ENCODE data around the gene CDK15.

Gene CDK15

DNA sequence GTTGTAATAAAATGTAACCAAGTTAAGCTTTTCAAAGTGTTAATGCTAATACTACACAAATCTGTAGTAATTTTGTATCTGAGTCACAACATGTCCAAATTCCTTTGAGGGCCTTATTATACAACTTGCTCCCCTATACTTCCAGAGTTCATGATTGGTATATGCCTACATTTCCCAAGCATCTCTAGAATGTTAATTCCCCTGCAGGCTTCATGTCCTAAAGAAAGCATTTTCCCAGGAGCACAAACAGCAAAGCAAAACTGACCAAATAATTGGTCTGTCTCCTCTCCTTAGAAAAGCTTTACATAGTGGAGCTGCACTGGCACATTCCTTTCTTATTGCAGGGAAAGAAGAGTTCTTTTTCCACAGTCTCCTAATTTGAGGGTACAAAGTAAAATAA lies 29.3 kb upstream of the CDK15 start:
- H3K9me3 ChIP-seq (replicated peaks; ENCODE audit: low read length) = no peaks in the 10 kb centered on the region
- H3K36me3 ChIP-seq (ENCODE audit: insufficient read depth, low read length) = no peaks in the 10 kb centered on the region
- H3K4me3 ChIP-seq (ENCODE audit: low read length) = no peak overlapping the region
- H3K4me2 ChIP-seq (ENCODE audit: low read length) = no peak overlapping the region
- H3K9ac ChIP-seq (ENCODE audit: low read depth, low read length) = no peak overlapping the region
- H3K27me3 ChIP-seq (ENCODE audit: control insufficient read depth, insufficient read depth, low read length) = no peaks in the 10 kb centered on the region
- H3K4me1 ChIP-seq (ENCODE audit: control insufficient read depth, insufficient read depth, low read length) = peaks cover 42% of the 10 kb centered on the region

DNA sequence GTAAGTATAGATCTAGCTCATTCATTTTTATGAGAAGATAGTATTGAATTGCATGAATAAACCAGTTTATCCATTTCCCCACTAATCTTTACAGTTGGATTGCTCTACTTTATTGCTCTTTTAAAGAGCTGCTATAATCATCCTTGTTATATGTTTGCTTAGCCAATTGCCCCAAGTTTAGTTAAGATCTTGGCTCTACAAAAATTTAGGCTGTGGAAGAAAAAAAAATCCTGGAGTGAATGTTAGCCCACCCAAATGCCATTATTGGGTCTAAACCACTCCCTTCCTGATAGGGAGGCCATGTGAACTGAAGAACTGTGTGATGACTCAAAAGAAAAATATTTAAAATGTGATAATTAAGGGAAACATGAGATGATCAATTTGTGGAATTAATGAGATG lies 28.5 kb upstream of the CDK15 start:
- Histone ChIP-seq H3K4me1 (ENCODE audit: control insufficient read depth, insufficient read depth, low read length) (peaks cover 42% of the 10 kb centered on the region), H3K27me3 (ENCODE audit: control insufficient read depth, insufficient read depth, low read length) (no peaks in the 10 kb centered on the region), H3K36me3 (ENCODE audit: insufficient read depth, low read length) (no peaks in the 10 kb centered on the region), H3K9me3 (replicated peaks; ENCODE audit: low read length) (no peaks in the 10 kb centered on the region), H3K4me3 (ENCODE audit: low read length) (no peak overlapping the region), H3K9ac (ENCODE audit: low read depth, low read length) (no peak overlapping the region), H3K4me2 (ENCODE audit: low read length) (peak overlapping the region; percentile 94)

DNA sequence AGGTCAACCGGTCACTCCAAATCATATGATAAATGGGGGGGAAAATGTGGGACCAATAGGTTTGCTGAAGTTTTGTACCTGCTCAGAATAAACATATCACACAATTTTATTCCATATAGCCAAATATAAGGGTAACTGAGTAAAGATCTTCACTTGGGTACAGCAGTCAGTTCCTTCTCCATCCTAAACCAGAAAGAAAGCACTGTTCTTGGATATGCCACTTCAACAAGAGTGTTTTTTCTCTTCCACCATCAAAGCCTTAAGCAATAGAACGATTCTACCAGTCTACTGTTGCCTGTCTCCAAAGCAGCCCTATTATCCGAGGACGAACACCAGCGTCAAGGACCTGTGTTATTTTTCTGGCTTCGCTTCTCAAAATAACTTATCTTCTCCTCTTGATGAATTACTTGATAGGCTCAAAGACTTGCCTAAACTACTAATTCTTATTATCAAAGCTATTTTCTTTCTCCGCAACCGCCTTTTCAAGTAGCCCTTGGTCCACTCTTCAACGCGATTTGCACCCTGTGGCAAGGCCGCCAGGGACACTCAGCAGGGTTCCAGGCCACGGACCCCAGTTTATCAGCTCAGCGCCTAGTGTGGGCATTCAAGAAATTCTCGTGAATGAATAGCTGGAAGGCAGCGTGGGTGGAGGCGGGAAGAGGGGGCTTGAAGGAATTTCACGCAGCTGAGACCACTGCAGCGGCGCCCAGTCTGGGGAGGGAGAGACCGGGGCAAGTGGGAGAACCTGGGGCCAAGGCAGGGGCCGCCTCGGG lies 26.2 kb upstream of the CDK15 start:
- Histone ChIP-seq H3K4me1 (ENCODE audit: control insufficient read depth, insufficient read depth, low read length) (peaks cover 36% of the 10 kb centered on the region), H3K4me3 (ENCODE audit: low read length) (peak overlapping the region; percentile 85), H3K4me2 (ENCODE audit: low read length) (peak overlapping the region; percentile 94), H3K36me3 (ENCODE audit: insufficient read depth, low read length) (no peaks in the 10 kb centered on the region), H3K9me3 (replicated peaks; ENCODE audit: low read length) (no peaks in the 10 kb centered on the region), H3K9ac (ENCODE audit: low read depth, low read length) (peak overlapping the region; percentile 88), H3K27me3 (ENCODE audit: control insufficient read depth, insufficient read depth, low read length) (no peaks in the 10 kb centered on the region)

DNA sequence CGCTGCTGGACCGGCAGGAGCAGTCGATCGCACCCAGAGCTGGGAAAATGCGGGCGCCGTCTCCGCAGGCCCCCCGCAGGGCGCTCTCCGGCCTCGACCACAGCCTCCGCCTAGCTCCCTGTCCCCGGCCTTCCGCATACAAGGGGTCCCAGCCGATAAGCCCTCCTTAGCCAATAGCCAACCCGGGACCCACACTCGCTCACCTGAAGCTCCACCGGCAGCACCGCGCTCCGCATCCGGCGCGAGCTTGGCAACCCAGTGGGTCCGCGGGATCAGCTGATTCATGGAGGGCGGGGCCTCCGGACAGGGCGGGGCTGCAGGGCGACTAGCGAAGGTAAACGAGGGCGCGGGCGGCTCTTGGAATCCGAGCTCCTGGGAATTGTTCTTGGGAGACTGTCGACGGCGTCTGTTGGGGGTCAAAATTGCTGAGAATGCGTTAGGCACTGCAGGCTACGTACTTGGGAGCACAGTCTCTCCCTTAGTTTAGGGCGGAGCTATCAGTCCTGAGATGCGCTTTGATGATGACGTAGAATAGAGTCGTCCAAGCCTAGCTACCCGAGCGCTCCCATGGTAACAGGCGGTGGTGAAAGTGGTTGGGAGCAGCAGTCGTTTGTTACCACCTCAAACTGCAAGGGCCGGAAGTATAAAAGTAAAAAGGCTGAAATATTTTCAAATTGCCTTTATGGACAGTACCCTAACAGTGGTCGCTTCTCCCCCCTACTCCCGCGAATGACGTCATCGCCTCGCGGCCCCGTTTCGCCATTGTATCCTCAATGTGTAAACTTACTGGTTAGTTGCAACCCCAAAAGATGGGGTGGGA lies 25.5 kb upstream of the CDK15 start, which contains the start of gene ALS2:
TSS of gene ALS2 (minus strand) at position 260 of the 820 bp plus-strand sequence. CDS start 12,048 bp downstream, outside the sequence.
- Histone ChIP-seq H3K36me3 (ENCODE audit: insufficient read depth, low read length) (no peaks in the 10 kb centered on the region), H3K9me3 (replicated peaks; ENCODE audit: low read length) (no peaks in the 10 kb centered on the region), H3K4me2 (ENCODE audit: low read length) (peak within 1 kb of the TSS; percentile 94), H3K9ac (ENCODE audit: low read depth, low read length) (peak within 1 kb of the TSS; percentile 88), H3K27me3 (ENCODE audit: control insufficient read depth, insufficient read depth, low read length) (no peaks in the 10 kb centered on the region), H3K4me1 (ENCODE audit: control insufficient read depth, insufficient read depth, low read length) (peaks cover 36% of the 10 kb centered on the region), H3K4me3 (ENCODE audit: low read length) (peak within 1 kb of the TSS; percentile 85)

DNA sequence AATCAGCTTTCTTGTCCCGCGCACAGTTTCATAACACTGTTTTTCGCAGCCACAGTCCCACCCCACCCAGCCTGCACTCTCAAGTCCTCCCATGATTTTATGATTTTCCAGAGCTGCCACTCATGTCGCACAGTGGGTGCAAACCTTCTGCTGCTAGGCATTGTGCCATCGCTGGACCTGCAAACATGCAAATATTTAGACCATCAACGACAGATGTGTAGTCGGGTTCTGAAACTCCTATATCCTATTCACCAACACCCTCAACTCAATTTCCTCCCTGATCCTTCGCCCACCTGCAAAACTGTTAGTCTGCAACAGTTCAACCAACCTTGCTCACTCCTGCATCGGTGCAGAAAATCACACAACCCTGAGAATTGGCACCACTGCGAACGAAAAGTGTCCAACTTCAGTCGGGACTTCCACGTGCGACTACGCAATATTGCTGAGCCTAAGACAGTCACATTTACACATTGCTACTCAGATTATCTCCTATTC lies 24.7 kb upstream of the CDK15 start:
- Histone ChIP-seq H3K4me1 (ENCODE audit: control insufficient read depth, insufficient read depth, low read length) (peaks cover 41% of the 10 kb centered on the region), H3K4me2 (ENCODE audit: low read length) (peak overlapping the region; percentile 94), H3K9ac (ENCODE audit: low read depth, low read length) (peak overlapping the region; percentile 88), H3K4me3 (ENCODE audit: low read length) (peak overlapping the region; percentile 85), H3K9me3 (replicated peaks; ENCODE audit: low read length) (no peaks in the 10 kb centered on the region), H3K36me3 (ENCODE audit: insufficient read depth, low read length) (no peaks in the 10 kb centered on the region), H3K27me3 (ENCODE audit: control insufficient read depth, insufficient read depth, low read length) (no peaks in the 10 kb centered on the region)

DNA sequence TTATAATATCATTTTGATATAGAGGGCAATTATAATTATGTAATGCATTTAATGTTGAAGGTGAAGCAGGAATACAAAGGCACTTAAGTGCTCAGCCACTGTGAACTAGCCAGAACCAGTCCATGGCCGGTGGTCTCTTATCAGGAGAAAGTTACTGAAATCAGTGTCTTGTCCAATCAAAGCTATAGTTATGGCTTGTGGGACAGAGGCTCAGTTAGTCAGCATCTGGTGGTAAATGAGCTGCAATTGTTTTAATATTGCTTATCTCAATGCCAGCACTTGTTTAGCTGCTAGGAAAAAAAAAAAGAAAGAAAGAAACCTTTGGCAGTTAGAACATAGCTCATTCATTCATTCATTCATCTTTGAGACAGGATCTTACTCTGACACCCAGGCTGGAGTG lies 21.8 kb upstream of the CDK15 start:
- no peaks in the 10 kb centered on the region for H3K27me3 ChIP-seq (ENCODE audit: control insufficient read depth, insufficient read depth, low read length)
- no peak overlapping the region for H3K4me2 ChIP-seq (ENCODE audit: low read length)
- H3K9me3 ChIP-seq (replicated peaks; ENCODE audit: low read length) = no peaks in the 10 kb centered on the region
- H3K36me3 ChIP-seq (ENCODE audit: insufficient read depth, low read length) = no peaks in the 10 kb centered on the region
- no peak overlapping the region for H3K4me3 ChIP-seq (ENCODE audit: low read length)
- H3K4me1 ChIP-seq (ENCODE audit: control insufficient read depth, insufficient read depth, low read length) = peaks cover 14% of the 10 kb centered on the region
- no peak overlapping the region for H3K9ac ChIP-seq (ENCODE audit: low read depth, low read length)

DNA sequence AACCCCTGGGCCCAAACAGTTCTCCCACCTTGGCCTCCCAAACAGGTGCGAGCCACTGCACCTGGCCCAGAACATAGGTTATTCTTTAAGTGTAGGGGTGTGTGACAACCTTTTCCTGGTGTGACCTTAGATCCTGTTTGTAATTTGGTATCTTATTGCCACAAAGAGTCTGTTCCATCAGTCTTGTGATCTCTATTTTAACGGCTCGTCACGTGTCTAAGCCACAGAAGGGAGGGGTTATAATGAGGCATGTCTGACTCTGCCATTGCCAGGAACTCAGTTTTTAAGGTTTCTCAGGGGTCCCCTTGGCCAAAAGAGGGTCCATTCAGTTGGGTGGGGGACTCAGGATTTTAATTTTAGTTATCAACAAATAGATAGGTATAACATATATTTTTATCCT lies 21.2 kb upstream of the CDK15 start:
- Histone ChIP-seq H3K9me3 (replicated peaks; ENCODE audit: low read length) (no peaks in the 10 kb centered on the region), H3K4me1 (ENCODE audit: control insufficient read depth, insufficient read depth, low read length) (peaks cover 11% of the 10 kb centered on the region), H3K27me3 (ENCODE audit: control insufficient read depth, insufficient read depth, low read length) (no peaks in the 10 kb centered on the region), H3K4me3 (ENCODE audit: low read length) (no peak overlapping the region), H3K9ac (ENCODE audit: low read depth, low read length) (no peak overlapping the region), H3K4me2 (ENCODE audit: low read length) (no peak overlapping the region), H3K36me3 (ENCODE audit: insufficient read depth, low read length) (no peaks in the 10 kb centered on the region)

DNA sequence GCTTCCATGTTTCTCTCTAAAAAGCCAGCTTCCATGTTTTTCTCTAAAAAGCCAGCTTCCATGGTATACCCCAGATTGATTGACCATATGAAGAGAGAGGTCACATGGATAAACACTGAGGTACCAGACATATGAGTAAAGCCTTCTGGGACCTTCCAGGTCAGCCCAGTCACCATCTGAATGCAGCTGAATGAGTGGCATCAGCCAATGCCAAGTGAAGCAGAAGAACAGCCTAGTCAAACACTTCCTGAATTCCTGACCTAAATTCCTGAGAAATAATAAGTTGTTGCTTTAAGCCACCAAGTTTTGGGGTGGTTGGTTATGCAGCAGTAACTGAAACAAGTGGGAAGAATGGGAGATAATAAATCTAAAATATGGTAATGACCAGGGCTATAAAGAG lies 19.9 kb upstream of the CDK15 start:
- no peaks in the 10 kb centered on the region for H3K27me3 ChIP-seq (ENCODE audit: control insufficient read depth, insufficient read depth, low read length)
- no peaks in the 10 kb centered on the region for H3K9me3 ChIP-seq (replicated peaks; ENCODE audit: low read length)
- peaks cover 10% of the 10 kb centered on the region for H3K4me1 ChIP-seq (ENCODE audit: control insufficient read depth, insufficient read depth, low read length)
- no peak overlapping the region for H3K9ac ChIP-seq (ENCODE audit: low read depth, low read length)
- H3K4me3 ChIP-seq (ENCODE audit: low read length) = no peak overlapping the region
- H3K36me3 ChIP-seq (ENCODE audit: insufficient read depth, low read length) = no peaks in the 10 kb centered on the region
- no peak overlapping the region for H3K4me2 ChIP-seq (ENCODE audit: low read length)

DNA sequence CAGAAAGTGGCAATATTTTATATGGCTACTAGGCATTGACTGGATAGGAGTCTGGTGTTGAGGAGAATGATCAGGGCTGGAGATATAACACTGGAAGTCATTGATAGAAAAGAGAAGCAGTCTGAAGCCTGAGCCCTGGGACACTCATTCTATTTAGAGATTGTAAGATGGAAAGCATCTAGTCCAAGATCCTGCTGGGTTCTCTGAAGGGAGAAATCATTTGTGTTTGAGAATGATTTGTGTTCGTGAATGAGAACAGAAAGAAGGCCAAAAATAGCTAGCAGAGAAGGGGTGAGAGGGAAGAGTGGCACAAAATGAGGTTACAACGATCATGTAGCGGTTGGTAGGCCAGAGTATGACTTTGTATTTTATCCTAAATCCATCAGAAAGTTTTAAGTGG lies 18.0 kb upstream of the CDK15 start:
- peaks cover 6% of the 10 kb centered on the region for H3K4me1 ChIP-seq (ENCODE audit: control insufficient read depth, insufficient read depth, low read length)
- H3K9me3 ChIP-seq (replicated peaks; ENCODE audit: low read length) = no peaks in the 10 kb centered on the region
- no peak overlapping the region for H3K9ac ChIP-seq (ENCODE audit: low read depth, low read length)
- no peak overlapping the region for H3K4me2 ChIP-seq (ENCODE audit: low read length)
- no peaks in the 10 kb centered on the region for H3K36me3 ChIP-seq (ENCODE audit: insufficient read depth, low read length)
- H3K4me3 ChIP-seq (ENCODE audit: low read length) = no peak overlapping the region
- H3K27me3 ChIP-seq (ENCODE audit: control insufficient read depth, insufficient read depth, low read length) = no peaks in the 10 kb centered on the region

DNA sequence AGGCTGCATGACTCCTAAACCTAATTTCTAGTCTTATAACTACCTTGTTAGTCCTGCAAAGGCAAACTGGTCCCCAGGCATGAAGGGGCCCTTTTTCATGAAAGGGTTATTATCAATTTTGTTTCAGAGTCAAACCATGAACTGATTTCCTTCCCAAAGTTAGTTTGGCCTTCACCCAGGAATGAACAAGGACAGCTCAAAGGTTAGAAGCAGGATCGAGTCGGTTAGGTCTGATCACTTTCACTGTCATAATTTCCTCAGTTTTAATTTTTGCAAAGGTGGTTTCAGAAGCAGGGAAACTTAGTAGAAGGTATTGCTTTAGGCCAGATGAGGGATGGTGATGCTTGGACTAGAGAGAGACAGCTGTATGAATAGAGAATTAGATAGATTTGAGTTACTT lies 16.9 kb upstream of the CDK15 start:
- Histone ChIP-seq H3K4me1 (ENCODE audit: control insufficient read depth, insufficient read depth, low read length) (peaks cover 6% of the 10 kb centered on the region), H3K4me3 (ENCODE audit: low read length) (no peak overlapping the region), H3K4me2 (ENCODE audit: low read length) (no peak overlapping the region), H3K9me3 (replicated peaks; ENCODE audit: low read length) (no peaks in the 10 kb centered on the region), H3K36me3 (ENCODE audit: insufficient read depth, low read length) (no peaks in the 10 kb centered on the region), H3K27me3 (ENCODE audit: control insufficient read depth, insufficient read depth, low read length) (no peaks in the 10 kb centered on the region), H3K9ac (ENCODE audit: low read depth, low read length) (no peak overlapping the region)

DNA sequence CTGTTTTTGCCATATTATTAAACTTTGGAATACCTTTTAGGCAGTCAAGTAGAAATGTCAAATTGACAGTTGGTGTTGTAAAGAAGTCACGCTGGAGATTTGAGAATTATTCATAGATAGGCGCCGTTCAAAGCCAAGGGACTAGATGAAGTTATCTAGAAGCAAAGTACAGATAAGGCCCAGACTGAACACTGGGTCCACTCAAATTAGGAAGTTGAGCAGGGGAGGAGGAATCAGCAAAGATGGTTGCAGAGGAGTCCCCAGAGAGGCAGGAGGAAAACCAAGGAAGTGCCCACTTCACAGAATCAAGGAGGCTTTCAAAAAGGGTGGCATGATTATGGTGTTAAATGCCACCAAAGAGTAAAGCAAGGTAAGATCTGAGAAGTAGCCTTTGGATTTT lies 16.0 kb upstream of the CDK15 start:
- Histone ChIP-seq H3K9me3 (replicated peaks; ENCODE audit: low read length) (no peaks in the 10 kb centered on the region), H3K9ac (ENCODE audit: low read depth, low read length) (no peak overlapping the region), H3K4me3 (ENCODE audit: low read length) (no peak overlapping the region), H3K27me3 (ENCODE audit: control insufficient read depth, insufficient read depth, low read length) (no peaks in the 10 kb centered on the region), H3K4me2 (ENCODE audit: low read length) (no peak overlapping the region), H3K4me1 (ENCODE audit: control insufficient read depth, insufficient read depth, low read length) (peaks cover 6% of the 10 kb centered on the region), H3K36me3 (ENCODE audit: insufficient read depth, low read length) (no peaks in the 10 kb centered on the region)

Measured in skeletal muscle satellite cell (primary cell).